BJ (cell line): ENCODE results near the gene PIP4K2A. TPM values are rescaled to one million over a fixed set of nuclear protein-coding genes. Genes with fewer than 3 reads are reported as not detected.

ENCODE experiments used
- CTCF ChIA-PET: fragments of 350-600 bp; formaldehyde crosslinking; extraction: SDS; loops from one replicate; lab custom pipeline; 2021; ENCODE audit warnings: antibody characterized with exemption, inconsistent platforms; lab: Yijun Ruan, JAX
- POLR2A ChIA-PET: fragments of 300-600 bp; sonication (Branson Sonifier 250); formaldehyde crosslinking; extraction: SDS; loops from one replicate; lab custom pipeline; 2021; ENCODE audit warnings: antibody characterized with exemption; lab: Charles Lee
- DNase-seq: peaks from one replicate; pipeline ENCODE4 v3.0.0-alpha.2; 2011; ENCODE audit warnings: low read depth
- H3K27me3 ChIP-seq: 2 replicates; pipeline ENCODE4 v1.6.0; 2011; ENCODE audit warnings: low read length; ENCODE audit not compliant: control insufficient read depth, insufficient read depth
- H3K36me3 ChIP-seq: 2 replicates; pipeline ENCODE4 v1.5.1; 2011; ENCODE audit warnings: low read length; ENCODE audit not compliant: control insufficient read depth, insufficient read depth
- H3K4me3 ChIP-seq: 2 replicates; pipeline ENCODE4 v1.5.1; 2011; ENCODE audit warnings: low read depth, mild to moderate bottlenecking, control low read depth, low read length
- polyA plus RNA-seq: library from polyadenylated mRNA; depleted of rRNA; stranded (reverse); fragments of >200 nt; gene quantifications from 2 replicates; pipeline ENCODE4 v1.2.3, GENCODE V29; 2011
- TF ChIP-seq, protein P1 (sequence below): IDR thresholded peaks from 2 replicates; pipeline ENCODE4 v1.5.1; 2011; ENCODE audit warnings: low read depth, mild to moderate bottlenecking, control low read depth, inconsistent platforms, low read length, moderate library complexity; ENCODE audit not compliant: insufficient read depth

The PIP4K2A gene
- polyA plus RNA-seq, 1 experiment, result 17.3 TPM

DNA sequence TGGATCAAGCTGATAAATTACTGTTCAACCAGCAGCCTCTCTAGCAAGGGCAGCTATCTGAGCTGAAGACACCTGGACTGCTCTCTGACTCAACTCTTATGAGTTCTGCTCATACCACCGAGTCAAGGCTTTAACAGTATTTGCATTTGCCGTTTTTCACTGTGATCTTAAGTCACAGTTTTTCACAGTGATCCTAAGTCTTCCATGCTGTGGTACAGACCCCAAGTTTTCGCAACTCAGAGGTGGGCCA lies 31.3 kb downstream of the PIP4K2A start:
- POLR2A ChIA-PET, result interaction anchor here (0.7 kb wide), 1 partner anchor 37 kb away, joined by 13 read pairs; no protein-coding TSS in a partner anchor
- Histone ChIP-seq H3K36me3 (no peaks in the 10 kb centered on the region), H3K27me3 (no peaks in the 10 kb centered on the region), H3K4me3 (no peak overlapping the region)
- TF ChIP-seq, protein P1, sequence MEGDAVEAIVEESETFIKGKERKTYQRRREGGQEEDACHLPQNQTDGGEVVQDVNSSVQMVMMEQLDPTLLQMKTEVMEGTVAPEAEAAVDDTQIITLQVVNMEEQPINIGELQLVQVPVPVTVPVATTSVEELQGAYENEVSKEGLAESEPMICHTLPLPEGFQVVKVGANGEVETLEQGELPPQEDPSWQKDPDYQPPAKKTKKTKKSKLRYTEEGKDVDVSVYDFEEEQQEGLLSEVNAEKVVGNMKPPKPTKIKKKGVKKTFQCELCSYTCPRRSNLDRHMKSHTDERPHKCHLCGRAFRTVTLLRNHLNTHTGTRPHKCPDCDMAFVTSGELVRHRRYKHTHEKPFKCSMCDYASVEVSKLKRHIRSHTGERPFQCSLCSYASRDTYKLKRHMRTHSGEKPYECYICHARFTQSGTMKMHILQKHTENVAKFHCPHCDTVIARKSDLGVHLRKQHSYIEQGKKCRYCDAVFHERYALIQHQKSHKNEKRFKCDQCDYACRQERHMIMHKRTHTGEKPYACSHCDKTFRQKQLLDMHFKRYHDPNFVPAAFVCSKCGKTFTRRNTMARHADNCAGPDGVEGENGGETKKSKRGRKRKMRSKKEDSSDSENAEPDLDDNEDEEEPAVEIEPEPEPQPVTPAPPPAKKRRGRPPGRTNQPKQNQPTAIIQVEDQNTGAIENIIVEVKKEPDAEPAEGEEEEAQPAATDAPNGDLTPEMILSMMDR, result no peak
- CTCF ChIA-PET, result interaction anchor here (1.5 kb wide), 1 partner anchor 27 kb away, joined by 4 read pairs; no protein-coding TSS in a partner anchor
- no peak for DNase-seq

DNA sequence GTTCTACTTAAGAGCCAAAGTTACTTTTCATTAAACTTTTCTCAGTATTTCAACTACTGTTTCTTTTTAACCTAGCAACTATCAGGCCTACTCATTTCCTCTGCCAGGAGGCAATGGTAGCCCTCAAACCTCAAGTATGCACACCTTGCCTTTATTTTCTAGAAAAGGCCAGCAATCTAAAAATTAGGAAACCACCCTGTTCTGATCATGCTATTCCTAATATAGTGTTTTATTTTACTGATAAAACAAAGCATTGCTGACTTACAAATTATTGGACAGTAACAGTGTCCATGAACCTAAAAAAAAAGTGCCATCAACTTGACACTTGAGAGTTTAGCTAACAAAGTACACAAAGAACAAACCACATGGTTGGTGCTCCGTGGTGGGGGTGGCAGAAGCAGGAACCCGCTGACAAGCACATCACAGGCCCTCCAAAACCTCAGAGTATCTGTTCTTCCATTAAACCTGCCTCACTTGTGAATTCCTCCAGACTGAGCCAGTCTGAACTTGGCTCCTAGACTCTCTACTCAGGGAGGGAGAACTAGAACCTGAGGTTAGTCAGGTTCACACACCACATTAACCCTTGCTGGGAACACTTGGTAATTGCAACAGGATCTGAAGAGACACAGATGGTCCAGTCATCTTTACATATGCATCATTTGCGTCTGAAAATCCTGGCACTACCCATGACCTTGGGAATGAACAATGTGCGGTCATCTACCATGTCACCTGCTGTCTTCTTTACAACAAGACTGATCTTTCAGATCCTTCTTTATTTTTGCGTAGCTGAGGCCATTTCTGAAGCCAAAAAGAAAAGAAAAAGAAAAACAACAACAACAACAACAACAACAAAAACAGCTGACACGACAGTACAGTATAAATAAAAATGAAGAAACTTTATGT lies 31.9 kb downstream of the PIP4K2A start:
- Histone ChIP-seq H3K36me3 (no peaks in the 10 kb centered on the region), H3K4me3 (no peak overlapping the region), H3K27me3 (no peaks in the 10 kb centered on the region)
- CTCF ChIA-PET, result interaction anchor here (1.0 to 1.5 kb wide), 3 partner anchors 23 to 291 kb away, joined by 3 to 4 read pairs (median 3); no protein-coding TSS in a partner anchor
- DNase-seq, result no peak
- TF ChIP-seq, protein P1, result no peak
- POLR2A ChIA-PET, result no interaction called here

DNA sequence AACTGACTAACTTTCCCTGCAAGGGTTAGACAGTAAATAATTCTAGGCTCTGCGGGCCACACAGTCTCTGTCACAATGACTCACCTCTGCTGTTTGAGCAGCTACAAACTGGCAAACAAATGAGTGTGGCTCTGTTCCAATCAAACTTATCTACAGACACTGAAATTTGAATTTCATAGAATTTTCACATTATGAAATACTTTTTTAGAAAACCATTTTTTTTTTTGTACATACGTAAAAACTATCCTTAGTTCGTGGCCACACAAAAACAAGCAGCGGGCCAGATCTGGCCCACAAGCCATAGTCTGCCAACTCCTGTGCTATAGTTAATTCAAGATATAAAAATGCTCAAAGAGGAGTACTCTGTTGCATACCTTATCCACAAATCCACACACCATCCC lies 32.6 kb downstream of the PIP4K2A start:
- DNase-seq, result no peak
- Histone ChIP-seq H3K4me3 (no peak overlapping the region), H3K27me3 (no peaks in the 10 kb centered on the region), H3K36me3 (no peaks in the 10 kb centered on the region)
- TF ChIP-seq, protein P1, result no peak
- ChIA-PET POLR2A (interaction anchor here (0.7 kb wide), 1 partner anchor 233 kb away, joined by 7 read pairs; no protein-coding TSS in a partner anchor), CTCF (interaction anchor here (1.0 to 1.3 kb wide), 2 partner anchors 22 to 292 kb away, joined by 3 read pairs; no protein-coding TSS in a partner anchor)

- POLR2A ChIA-PET, result interaction anchor here (0.7 kb wide), 1 partner anchor 234 kb away, joined by 7 read pairs; no protein-coding TSS in a partner anchor
- Histone ChIP-seq H3K27me3 (no peaks in the 10 kb centered on the region), H3K4me3 (no peak overlapping the region), H3K36me3 (no peaks in the 10 kb centered on the region)
- CTCF ChIA-PET, result interaction anchor here (1.0 to 1.3 kb wide), 2 partner anchors 21 to 293 kb away, joined by 3 read pairs; no protein-coding TSS in a partner anchor
- DNase-seq, result no peak
- TF ChIP-seq, protein P1, result no peak
These were observed 33.1 kb downstream of the PIP4K2A start for GRCh38 chr10:22681301-22681700.

DNA sequence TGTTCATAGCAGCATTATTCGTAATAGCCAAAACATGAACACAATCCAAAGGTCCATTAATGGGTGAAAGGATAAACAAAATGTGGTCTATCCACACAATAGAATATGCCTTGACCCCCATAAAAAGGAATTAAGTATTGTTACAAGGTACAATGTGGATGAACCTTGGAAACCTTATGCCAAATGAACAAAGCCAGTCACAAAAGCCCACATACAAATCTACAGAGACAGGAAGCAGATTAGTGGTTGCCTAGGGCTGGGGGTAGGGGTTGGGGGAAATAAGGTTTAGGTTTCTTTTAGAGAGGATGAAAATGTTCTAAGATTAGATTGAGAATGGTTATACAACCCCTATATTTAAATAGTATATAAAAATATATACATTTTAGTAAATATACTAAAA lies 34.8 kb downstream of the PIP4K2A start:
- Histone ChIP-seq H3K36me3 (no peaks in the 10 kb centered on the region), H3K4me3 (no peak overlapping the region), H3K27me3 (no peaks in the 10 kb centered on the region)
- DNase-seq, result no peak
- TF ChIP-seq, protein P1, result no peak
- POLR2A ChIA-PET, result no interaction called here
- CTCF ChIA-PET, result no interaction called here
